Measurements from ENCODE around the gene RXRG. TPM values are rescaled to one million over a fixed set of nuclear protein-coding genes. Genes with fewer than 3 reads are reported as not detected.

The RXRG gene
- total and polyA plus RNA-seq, 2 of the 8 experiments (the other 6 are each of a cell fraction or from before 2014, with no cell fraction given): not detected

DNA sequence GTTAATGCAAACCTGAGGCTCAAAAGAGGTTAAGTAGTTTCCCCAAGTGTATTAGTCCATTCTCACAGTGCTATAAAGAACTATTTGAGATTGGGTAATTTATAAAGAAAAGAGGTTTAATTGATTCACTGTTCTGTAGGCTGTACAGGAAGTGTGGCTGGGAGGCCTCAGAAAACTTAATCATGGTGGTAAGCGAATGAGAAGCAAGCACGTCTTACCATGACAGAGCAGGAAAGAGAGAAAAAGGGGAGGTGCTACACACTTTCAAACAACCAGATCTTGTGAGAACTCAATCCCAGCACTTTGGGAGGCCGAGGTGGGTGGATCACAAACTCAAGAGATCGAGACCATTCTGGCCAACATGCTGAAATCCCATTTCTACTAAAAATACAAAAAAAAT, 38.5 kb upstream of the RXRG start:
- H3K27me3 ChIP-seq (replicated peaks in 1 of 4; ENCODE audit: control insufficient read depth in 3 of 4, extremely low read depth in 1 of 4, insufficient read depth in 3 of 4, low read length in 3 of 4): no peaks in the 10 kb centered on the region
- H2BK20ac ChIP-seq (ENCODE audit: low read length): no peak overlapping the region
- WGBS, 2 experiments (ENCODE audit: extremely low coverage in 1 of 2, insufficient coverage in 1 of 2, insufficient read length in 1 of 2, insufficient replicate concordance in 2 of 2, low coverage in 1 of 2, low lambda C conversion rate in 2 of 2, missing lambda C conversion rate in 1 of 2): 86% methylated on average over 4 of the region's 4 CpGs; no CpG with 5 or more reads in 1 of the 2 experiments
- H3K79me1 ChIP-seq (ENCODE audit: low read depth, low read length): no peaks in the 10 kb centered on the region
- H3K56ac ChIP-seq (replicated peaks; ENCODE audit: insufficient read length, low read depth, low read length): no peak overlapping the region
- no peak overlapping the region for H3K27ac ChIP-seq (ENCODE audit: low read depth, low read length)
- no peaks in the 10 kb centered on the region for H3K9me3 ChIP-seq (ENCODE audit: insufficient read depth in 2 of 2, low read depth in 1 of 2, low read length in 1 of 2)
- no peak overlapping the region for H3K4me3 ChIP-seq (ENCODE audit: extremely low read depth in 1 of 4, insufficient read depth in 2 of 4, low read depth in 3 of 4, low read length in 4 of 4)
- H2BK15ac ChIP-seq (ENCODE audit: low read length): no peak overlapping the region
- H3K9ac ChIP-seq (replicated peaks in 1 of 4; ENCODE audit: extremely low read depth in 1 of 4, low read depth in 3 of 4, low read length in 3 of 4): no peak overlapping the region
- DNase-seq (ENCODE audit: low read depth in 1 of 2, low spot score in 2 of 2) (no peak), FAIRE-seq (no peak)
- no peak overlapping the region for H3K14ac ChIP-seq (ENCODE audit: insufficient read length)
- no peak overlapping the region for H3K4ac ChIP-seq (replicated peaks; ENCODE audit: insufficient read length, low read depth, low read length)
- POLR2A ChIA-PET (ENCODE audit: partially characterized antibody): no interaction called here
- no peaks in the 10 kb centered on the region for H4K20me1 ChIP-seq (replicated peaks in 1 of 2; ENCODE audit: control insufficient read depth in 1 of 2, insufficient read depth in 2 of 2, low read length in 2 of 2)
- H4K91ac ChIP-seq (replicated peaks; ENCODE audit: insufficient read length, low read length): no peak overlapping the region
- no peak overlapping the region for H2AFZ ChIP-seq (ENCODE audit: low read length)
- H3K79me2 ChIP-seq (ENCODE audit: control insufficient read depth in 1 of 2, insufficient read depth in 2 of 2, low read length in 2 of 2): no peaks in the 10 kb centered on the region
- CTCF ChIA-PET (ENCODE audit: partially characterized antibody): interaction anchor here (1.2 to 1.6 kb wide), 3 partner anchors 59 to 109 kb away, joined by 4 to 6 read pairs (median 4); no protein-coding TSS in a partner anchor
- no peak overlapping the region for H2AK5ac ChIP-seq (ENCODE audit: low read depth, low read length)
- H4K8ac ChIP-seq (ENCODE audit: extremely low read depth, insufficient read depth, low read length): no peak overlapping the region
- no peak overlapping the region for H3K23ac ChIP-seq (ENCODE audit: insufficient read length)
- no peaks in the 10 kb centered on the region for H3K36me3 ChIP-seq (ENCODE audit: control insufficient read depth in 2 of 4, insufficient read depth in 4 of 4, low read length in 3 of 4)
- H3K4me2 ChIP-seq (ENCODE audit: insufficient read depth in 1 of 2, low read depth in 2 of 2, low read length in 2 of 2): no peak overlapping the region
- no peaks in the 10 kb centered on the region for H3K23me2 ChIP-seq (ENCODE audit: low read depth, low read length)
- no peak overlapping the region for H2BK5ac ChIP-seq (ENCODE audit: low read depth, low read length)
- TF ChIP-seq HDAC2 (IDR thresholded peaks at IDR 0.05; ENCODE audit: borderline replicate concordance in 1 of 2, low read depth in 2 of 2, low read length in 2 of 2) (no peak), SUZ12 (IDR thresholded peaks at IDR 0.05; ENCODE audit: low read length) (no peak), GABPA (IDR thresholded peaks at IDR 0.05; ENCODE audit: borderline replicate concordance, insufficient read depth, low read length) (no peak), SP4 (IDR thresholded peaks at IDR 0.05; ENCODE audit: low read length) (no peak), PHF8 (conservative IDR thresholded peaks at IDR 0.05; ENCODE audit: low read depth, low read length) (no peak), SAP30 (IDR thresholded peaks at IDR 0.05; ENCODE audit: insufficient read depth, insufficient replicate concordance, low read length) (no peak), KDM4A (IDR thresholded peaks at IDR 0.05; ENCODE audit: low read depth, low read length, severe bottlenecking) (no peak), BRCA1 (IDR thresholded peaks at IDR 0.05; ENCODE audit: low read depth, low read length) (no peak), RXRA (IDR thresholded peaks at IDR 0.05; ENCODE audit: insufficient read depth, low read depth, low read length) (no peak), KDM1A (IDR thresholded peaks at IDR 0.05; ENCODE audit: borderline replicate concordance, low read length) (no peak), SIX5 (IDR thresholded peaks at IDR 0.05; ENCODE audit: low read depth, low read length) (no peak), CREB1 (IDR thresholded peaks at IDR 0.05) (no peak), EGR1 (IDR thresholded peaks at IDR 0.05; ENCODE audit: borderline replicate concordance, low read depth, low read length) (no peak), NRF1 (IDR thresholded peaks at IDR 0.05; ENCODE audit: low read depth, low read length) (no peak)
- H2BK12ac ChIP-seq (ENCODE audit: low read depth, low read length): no peak overlapping the region
- H2BK120ac ChIP-seq (replicated peaks; ENCODE audit: low read depth, low read length): no peak overlapping the region
- no peaks in the 10 kb centered on the region for H3K4me1 ChIP-seq (replicated peaks in 1 of 4; ENCODE audit: control insufficient read depth in 3 of 4, insufficient read depth in 4 of 4, low read length in 3 of 4)
- no peak overlapping the region for H4K5ac ChIP-seq (ENCODE audit: insufficient read length, low read depth, low read length)
- no peak overlapping the region for H3K18ac ChIP-seq (ENCODE audit: extremely low read depth, low read length)
